Naive thymus-derived CD4-positive, alpha-beta T cell (primary cell): ENCODE results near the gene UXS1. TPM values are rescaled to one million over a fixed set of nuclear protein-coding genes. Genes with fewer than 3 reads are reported as not detected.

ENCODE experiments used
- ATAC-seq: fragments of 150-1000 bp; cut with Tn5 transposase; 2 replicates; pipeline ENCODE4 v1.10.0; 2021; ENCODE audit warnings: mild to moderate bottlenecking, moderate library complexity
- CTCF ChIA-PET: fragments of 350-600 bp; sonication (Branson Sonifier 250); formaldehyde crosslinking; loops from one replicate; lab custom pipeline; 2021; ENCODE audit warnings: antibody characterized with exemption; lab: Charles Lee
- POLR2A ChIA-PET: fragments of 350-600 bp; sonication (Branson Sonifier 250); formaldehyde crosslinking; loops from one replicate; lab custom pipeline; 2021; ENCODE audit warnings: antibody characterized with exemption, inconsistent platforms; lab: Charles Lee
- DNase-seq, 9 donors: peaks; one replicate each; pipeline versions ENCODE4 v3.0.0 to v3.0.0-alpha.2; 2020 to 2022; ENCODE audit warnings: mixed read lengths in 1 of 9
- H3K27ac ChIP-seq: one replicate; pipeline ENCODE4 v1.7.0; 2013; ENCODE audit warnings: mild to moderate bottlenecking, low read depth, low read length, moderate library complexity
- H3K27me3 ChIP-seq, 2 donors: one replicate each; pipeline ENCODE4 v1.7.0; 2013; ENCODE audit warnings: low read length in 2 of 2, mild to moderate bottlenecking in 2 of 2, moderate library complexity in 2 of 2; ENCODE audit not compliant: control insufficient read depth in 2 of 2, insufficient read depth in 2 of 2
- H3K36me3 ChIP-seq, 3 experiments: 1 replicate in 2 of 3; 2 replicates in 1 of 3; pipeline ENCODE4 v1.7.0; 2013; ENCODE audit warnings: low read length in 3 of 3, mild to moderate bottlenecking in 3 of 3, moderate library complexity in 1 of 3; ENCODE audit not compliant: insufficient read depth in 3 of 3, control insufficient read depth in 2 of 3
- H3K4me1 ChIP-seq, 2 donors: one replicate each; pipeline ENCODE4 v1.7.0; 2013; ENCODE audit warnings: low read length in 2 of 2, mild to moderate bottlenecking in 2 of 2, moderate library complexity in 1 of 2; ENCODE audit not compliant: control insufficient read depth in 2 of 2, insufficient read depth in 2 of 2
- H3K4me3 ChIP-seq: 2 replicates; pipeline ENCODE4 v1.7.0; 2013; ENCODE audit warnings: mild to moderate bottlenecking, low read length
- H3K9me3 ChIP-seq, 3 experiments: 1 replicate in 2 of 3; 2 replicates in 1 of 3; pipeline ENCODE4 v1.7.0; 2013; ENCODE audit warnings: low read length in 3 of 3; ENCODE audit not compliant: control insufficient read depth in 2 of 3
- H3K27ac Mint-ChIP-seq, 9 donors: one replicate each; pipeline ENCODE4 v1.8.0; 2020 to 2022; ENCODE audit warnings: mixed read lengths in 9 of 9, mild to moderate bottlenecking in 8 of 9, moderate library complexity in 5 of 9, inconsistent platforms in 2 of 9
- H3K27me3 Mint-ChIP-seq, 5 donors: one replicate each; pipeline ENCODE4 v1.8.0; 2021 to 2022; ENCODE audit warnings: mixed read lengths in 5 of 5, mild to moderate bottlenecking in 1 of 5
- H3K36me3 Mint-ChIP-seq, 5 donors: one replicate each; pipeline ENCODE4 v1.8.0; 2020 to 2022; ENCODE audit warnings: mixed read lengths in 5 of 5, mild to moderate bottlenecking in 3 of 5, inconsistent platforms in 1 of 5
- H3K4me1 Mint-ChIP-seq, 7 donors: one replicate each; pipeline ENCODE4 v1.8.0; 2020 to 2022; ENCODE audit warnings: mixed read lengths in 7 of 7, mild to moderate bottlenecking in 3 of 7, inconsistent platforms in 1 of 7
- H3K4me3 Mint-ChIP-seq, 10 donors: one replicate each; pipeline ENCODE4 v1.8.0; 2020 to 2022; ENCODE audit warnings: mild to moderate bottlenecking in 10 of 10, mixed read lengths in 10 of 10, moderate library complexity in 6 of 10, inconsistent platforms in 2 of 10
- H3K9me3 Mint-ChIP-seq, 11 donors: one replicate each; pipeline ENCODE4 v1.8.0; 2020 to 2022; ENCODE audit warnings: mixed read lengths in 11 of 11, mild to moderate bottlenecking in 4 of 11, inconsistent platforms in 1 of 11, moderate library complexity in 1 of 11
- intact Hi-C, 2 donors: fragments of 100-400 bp; cut with micrococcal nuclease; formaldehyde crosslinking; loops; one replicate each; pipeline ENCODE4 v1.15.1; 2023
- polyA plus RNA-seq, 2 donors: library from polyadenylated mRNA; unstranded; fragments of 300-500 nt; fragmentation: Illumina TruSeq; gene quantifications; one replicate each; pipeline ENCODE4 v1.2.3, GENCODE V29; 2021
- total RNA-seq, 6 experiments: library from RNA in 5 of 6; stranded (reverse) in 5 of 6; gene quantifications; 1 replicate in 5 of 6; 2 replicates in 1 of 6; pipeline ENCODE4 v1.2.3 and lab custom pipeline; 2021 to 2026

The UXS1 gene
- total and polyA plus RNA-seq, 7 experiments from 2014 or later: 52.3 to 185 (median 93.3) TPM

GRCh38 chr2:106185475-106186184 lies 8.5 kb downstream of the UXS1 start:
- intact Hi-C loops: no loop called here
- H3K27ac ChIP-seq: no peak overlapping the region
- CTCF ChIA-PET: interaction anchor here (0.7 kb wide), 1 partner anchor 20 kb away, joined by 3 read pairs; no protein-coding TSS in a partner anchor
- Mint-ChIP-seq H3K4me3 (peak overlapping the region in 7 of 10 donors; percentile 5 to 53 (median 37)), H3K36me3 (peaks cover 4 to 30% (median 7%) of the 10 kb centered on the region in 5 donors), H3K9me3 (peaks cover 0 to 3% (median 0%) of the 10 kb centered on the region in 11 donors), H3K27me3 (no peaks in the 10 kb centered on the region), H3K4me1 (peaks cover 51 to 96% (median 86%) of the 10 kb centered on the region in 7 donors), H3K27ac (peak overlapping the region in 6 of 9 donors; percentile 1 to 34 (median 6))
- H3K4me3 ChIP-seq: no peak overlapping the region
- no peaks in the 10 kb centered on the region for H3K9me3 ChIP-seq
- DNase-seq (no peak), ATAC-seq (no peak)
- peaks cover 0 to 61% of the 10 kb centered on the region in 2 donors for H3K4me1 ChIP-seq
- H3K36me3 ChIP-seq: no peaks in the 10 kb centered on the region
- no peaks in the 10 kb centered on the region for H3K27me3 ChIP-seq
- POLR2A ChIA-PET: interaction anchor here (0.9 kb wide), 1 partner anchor 25 kb away, joined by 5 read pairs; no protein-coding TSS in a partner anchor

GRCh38 chr2:106184857-106185256 lies 9.2 kb downstream of the UXS1 start:
- Mint-ChIP-seq H3K27me3 (no peaks in the 10 kb centered on the region), H3K27ac (peak overlapping the region in 4 of 9 donors; percentile 3 to 69 (median 10)), H3K4me1 (peaks cover 49 to 97% (median 88%) of the 10 kb centered on the region in 7 donors), H3K9me3 (peaks cover 0 to 3% (median 0%) of the 10 kb centered on the region in 11 donors), H3K36me3 (peaks cover 4 to 30% (median 7%) of the 10 kb centered on the region in 5 donors), H3K4me3 (peak overlapping the region in 8 of 10 donors; percentile 7 to 58 (median 46))
- CTCF ChIA-PET: no interaction called here
- POLR2A ChIA-PET: interaction anchor here (1.9 kb wide), 1 partner anchor 25 kb away, joined by 10 read pairs; no protein-coding TSS in a partner anchor
- H3K27ac ChIP-seq: no peak overlapping the region
- H3K9me3 ChIP-seq: no peaks in the 10 kb centered on the region
- DNase-seq: no peak
- H3K27me3 ChIP-seq: no peaks in the 10 kb centered on the region
- H3K4me3 ChIP-seq: peak overlapping the region; percentile 27
- intact Hi-C loops: loop anchor here in 1 of 2 donors (1.0 kb wide), 1 partner anchor 8 kb away; no protein-coding TSS in a partner anchor
- H3K36me3 ChIP-seq: no peaks in the 10 kb centered on the region
- peaks cover 0 to 54% of the 10 kb centered on the region in 2 donors for H3K4me1 ChIP-seq
- no peak for ATAC-seq

DNA sequence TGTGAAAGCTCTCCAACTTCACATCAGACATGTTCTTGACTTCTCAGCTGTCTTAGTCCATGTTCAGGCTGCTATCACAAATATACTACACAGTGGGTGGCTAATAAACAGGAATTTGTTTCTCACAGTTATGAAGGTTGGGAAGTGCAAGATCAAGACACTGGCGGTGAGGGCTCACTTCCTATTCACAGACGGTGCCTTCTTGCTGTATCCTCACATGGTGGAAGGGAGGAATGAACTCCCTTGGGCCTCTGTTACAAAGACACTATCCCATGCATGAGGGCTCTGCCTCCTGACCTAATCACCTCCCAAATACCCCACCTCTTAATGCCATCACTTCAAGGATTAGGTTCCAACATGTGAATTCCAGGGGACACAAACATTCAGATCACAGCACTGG lies 9.7 kb downstream of the UXS1 start:
- H3K27me3 ChIP-seq: no peaks in the 10 kb centered on the region
- ChIA-PET CTCF (no interaction called here), POLR2A (interaction anchor here (1.9 kb wide), 1 partner anchor 24 kb away, joined by 10 read pairs; no protein-coding TSS in a partner anchor)
- intact Hi-C loops: loop anchor here in 1 of 2 donors (1.0 kb wide), 1 partner anchor 9 kb away; no protein-coding TSS in a partner anchor
- no peaks in the 10 kb centered on the region for H3K27me3 Mint-ChIP-seq
- peak overlapping the region in 9 of 10 donors; percentile 12 to 79 (median 53) for H3K4me3 Mint-ChIP-seq
- no peak overlapping the region for H3K27ac ChIP-seq
- H3K36me3 Mint-ChIP-seq: peaks cover 4 to 25% (median 7%) of the 10 kb centered on the region in 5 donors
- DNase-seq (no peak), ATAC-seq (peak; percentile 38)
- H3K4me1 ChIP-seq: peaks cover 0 to 49% of the 10 kb centered on the region in 2 donors
- no peaks in the 10 kb centered on the region for H3K9me3 ChIP-seq
- peaks cover 44 to 97% (median 88%) of the 10 kb centered on the region in 7 donors for H3K4me1 Mint-ChIP-seq
- H3K27ac Mint-ChIP-seq: peak overlapping the region in 7 of 9 donors; percentile 3 to 77 (median 48)
- peaks cover 0 to 3% (median 0%) of the 10 kb centered on the region in 11 donors for H3K9me3 Mint-ChIP-seq
- peak overlapping the region; percentile 27 for H3K4me3 ChIP-seq
- no peaks in the 10 kb centered on the region for H3K36me3 ChIP-seq

GRCh38 chr2:106183101-106183696 lies 10.9 kb downstream of the UXS1 start:
- peaks cover 36 to 96% (median 84%) of the 10 kb centered on the region in 7 donors for H3K4me1 Mint-ChIP-seq
- Histone ChIP-seq H3K27me3 (no peaks in the 10 kb centered on the region), H3K27ac (no peak overlapping the region), H3K36me3 (no peaks in the 10 kb centered on the region), H3K4me3 (no peak overlapping the region), H3K4me1 (peaks cover 0 to 38% of the 10 kb centered on the region in 2 donors), H3K9me3 (no peaks in the 10 kb centered on the region)
- intact Hi-C loops: no loop called here
- DNase-seq: no peak
- CTCF ChIA-PET: interaction anchor here (0.5 to 1.2 kb wide), 2 partner anchors 10 to 134 kb away, joined by 3 read pairs; no protein-coding TSS in a partner anchor
- POLR2A ChIA-PET: interaction anchor here (0.7 to 1.9 kb wide), 4 partner anchors 10 to 23 kb away, joined by 3 to 10 read pairs (median 4); no protein-coding TSS in a partner anchor
- no peak for ATAC-seq
- peaks cover 5 to 22% (median 8%) of the 10 kb centered on the region in 5 donors for H3K36me3 Mint-ChIP-seq
- H3K9me3 Mint-ChIP-seq: peaks cover 0 to 3% (median 0%) of the 10 kb centered on the region in 11 donors
- H3K4me3 Mint-ChIP-seq: peak overlapping the region in 6 of 10 donors; percentile 42 to 76 (median 56)
- peak overlapping the region in 7 of 9 donors; percentile 29 to 87 (median 46) for H3K27ac Mint-ChIP-seq
- no peaks in the 10 kb centered on the region for H3K27me3 Mint-ChIP-seq

- peaks cover 0 to 28% of the 10 kb centered on the region in 2 donors for H3K4me1 ChIP-seq
- DNase-seq: no peak
- no peaks in the 10 kb centered on the region for H3K27me3 ChIP-seq
- intact Hi-C loops: no loop called here
- H3K27ac Mint-ChIP-seq: no peak overlapping the region
- no peak overlapping the region for H3K27ac ChIP-seq
- ATAC-seq: no peak
- H3K36me3 Mint-ChIP-seq: peaks cover 9 to 27% (median 12%) of the 10 kb centered on the region in 5 donors
- no peaks in the 10 kb centered on the region for H3K9me3 ChIP-seq
- H3K4me1 Mint-ChIP-seq: peaks cover 30 to 96% (median 86%) of the 10 kb centered on the region in 7 donors
- peaks cover 0 to 4% (median 0%) of the 10 kb centered on the region in 11 donors for H3K9me3 Mint-ChIP-seq
- POLR2A ChIA-PET: interaction anchor here (0.9 kb wide), 1 partner anchor 14 kb away, joined by 3 read pairs; no protein-coding TSS in a partner anchor
- CTCF ChIA-PET: no interaction called here
- no peaks in the 10 kb centered on the region for H3K36me3 ChIP-seq
- no peaks in the 10 kb centered on the region for H3K27me3 Mint-ChIP-seq
- no peak overlapping the region for H3K4me3 ChIP-seq
- no peak overlapping the region for H3K4me3 Mint-ChIP-seq
Measured at GRCh38 chr2:106181064-106181463, 13.0 kb downstream of the UXS1 start.

DNA sequence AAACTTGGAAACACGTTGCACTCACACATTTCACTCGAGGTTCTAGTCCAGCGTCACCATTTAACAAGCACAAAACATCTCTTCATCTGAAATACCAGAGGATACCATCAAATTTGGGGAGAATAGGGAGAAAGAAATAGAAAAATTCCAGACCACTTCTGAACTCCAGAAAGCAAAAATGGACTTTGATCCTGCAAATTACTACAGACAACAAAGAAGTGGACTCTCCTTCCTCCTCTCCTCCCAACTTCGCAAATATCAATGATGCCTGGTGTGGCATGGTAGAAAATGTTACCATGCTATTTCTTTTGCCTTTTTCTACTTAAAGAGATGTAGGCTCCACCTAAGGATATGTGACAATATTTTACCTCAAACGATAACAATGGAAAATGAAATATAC lies 13.5 kb downstream of the UXS1 start:
- H3K4me3 Mint-ChIP-seq: peak overlapping the region in 1 of 10 donors; percentile 19
- Histone ChIP-seq H3K4me1 (peaks cover 0 to 31% of the 10 kb centered on the region in 2 donors), H3K27ac (no peak overlapping the region), H3K4me3 (no peak overlapping the region), H3K36me3 (no peaks in the 10 kb centered on the region), H3K27me3 (no peaks in the 10 kb centered on the region), H3K9me3 (no peaks in the 10 kb centered on the region)
- peaks cover 7 to 23% (median 10%) of the 10 kb centered on the region in 5 donors for H3K36me3 Mint-ChIP-seq
- H3K4me1 Mint-ChIP-seq: peaks cover 28 to 96% (median 86%) of the 10 kb centered on the region in 7 donors
- ChIA-PET CTCF (no interaction called here), POLR2A (interaction anchor here (1.2 to 1.6 kb wide), 3 partner anchors 10 to 21 kb away, joined by 3 to 4 read pairs (median 3); no protein-coding TSS in a partner anchor)
- peak overlapping the region in 2 of 9 donors; percentile 9 to 35 for H3K27ac Mint-ChIP-seq
- DNase-seq (no peak), ATAC-seq (no peak)
- H3K27me3 Mint-ChIP-seq: no peaks in the 10 kb centered on the region
- peaks cover 0 to 4% (median 0%) of the 10 kb centered on the region in 11 donors for H3K9me3 Mint-ChIP-seq
- intact Hi-C loops: no loop called here
